ENCODE measurements around the gene SULT2A1. TPM values are rescaled to one million over a fixed set of nuclear protein-coding genes. Genes with fewer than 3 reads are reported as not detected.

The SULT2A1 gene
- total RNA-seq = not detected in 2 replicates

GRCh38 chr19:47886010-47886559 lies at the start of gene SULT2A1:
Gene SULT2A1, minus strand, starts transcription at chr19:47886315. Its CDS starts 58 bp downstream, at chr19:47886257.

GRCh38 chr19:47858646-47859285 lies 27.3 kb downstream of the SULT2A1 start, which contains the start of gene TPRX2:
Gene TPRX2, plus strand, starts transcription at chr19:47859235. Its CDS starts 12 bp downstream, at chr19:47859247.

GRCh38 chr19:47821460-47822020 lies 64.6 kb downstream of the SULT2A1 start, which contains the start of gene CRX:
Gene CRX, plus strand, starts transcription at chr19:47821937. Its CDS starts 12,507 bp downstream, at chr19:47834444.

Other genes starting within 250 kb of the SULT2A1 start
- 62.0 and 74.1 TPM in 2 replicates for gene EHD2, start 172.9 kb downstream of the SULT2A1 start, total RNA-seq
- gene NOP53, start 140.8 kb downstream of the SULT2A1 start, total RNA-seq = 78.6 and 90.0 TPM in 2 replicates
- gene SELENOW, start 107.6 kb downstream of the SULT2A1 start, total RNA-seq = 349 and 480 TPM in 2 replicates
- not detected in 2 replicates for gene TPRX1, start 81.8 kb downstream of the SULT2A1 start, total RNA-seq
- not detected in 2 replicates for gene CRX, start 64.4 kb downstream of the SULT2A1 start, total RNA-seq
- gene TPRX2, start 27.1 kb downstream of the SULT2A1 start, total RNA-seq = not detected in 2 replicates
- gene BSPH1, start 105.9 kb upstream of the SULT2A1 start, total RNA-seq = not detected in 2 replicates
- gene ELSPBP1, start 108.3 kb upstream of the SULT2A1 start, total RNA-seq = not detected in 2 replicates
- gene CABP5, start 157.8 kb upstream of the SULT2A1 start, total RNA-seq = not detected in 2 replicates
- 15.9 and 33.7 TPM in 2 replicates for gene PLA2G4C, start 224.5 kb upstream of the SULT2A1 start, total RNA-seq